Middle frontal gyrus (tissue), 1 donor: ENCODE data around the gene PABPN1L.
"Not testable (repeated sequence)": the region's sequence is repeated elsewhere in the genome, so short reads cannot be mapped to it uniquely, and the experiment has no call there.

ENCODE experiments used
- DNase-seq: peaks from one replicate; pipeline ENCODE4 v3.0.0-alpha.2; 2015; ENCODE audit warnings: low spot score; ENCODE audit errors: extremely low spot score

PABPN1L gene

DNA sequence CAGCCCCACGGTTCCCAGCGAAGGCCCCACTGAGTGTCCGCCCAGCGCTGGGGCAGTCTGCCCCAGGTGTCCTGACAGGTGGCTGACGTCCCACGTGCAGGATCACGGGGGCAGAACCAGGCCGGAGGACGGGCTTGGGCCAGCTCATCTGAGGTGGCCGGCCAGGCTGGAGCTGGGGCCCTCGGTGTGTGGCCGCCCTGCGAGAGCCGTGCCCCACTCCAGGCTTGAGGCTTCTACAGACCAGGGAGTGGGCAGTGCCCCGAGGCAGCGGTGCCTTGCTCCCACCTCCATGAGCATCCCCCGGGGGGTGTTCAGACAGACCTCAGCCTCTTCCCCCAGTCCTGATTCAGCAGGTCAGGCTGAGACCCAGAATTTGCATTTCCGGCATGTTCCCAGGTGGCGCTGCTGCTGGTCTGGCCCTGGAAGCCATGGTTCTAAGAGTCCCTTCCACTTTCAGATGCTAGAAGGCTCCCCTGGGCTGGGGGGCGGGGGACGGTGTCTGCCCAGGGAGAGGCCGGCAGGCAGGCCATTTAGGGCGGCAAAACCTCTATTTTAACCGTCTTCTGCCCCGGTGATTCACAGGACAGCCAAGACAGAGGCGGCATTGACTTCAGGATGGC lies 35.4 kb upstream of the PABPN1L start:
- DNase-seq, result no peak

DNA sequence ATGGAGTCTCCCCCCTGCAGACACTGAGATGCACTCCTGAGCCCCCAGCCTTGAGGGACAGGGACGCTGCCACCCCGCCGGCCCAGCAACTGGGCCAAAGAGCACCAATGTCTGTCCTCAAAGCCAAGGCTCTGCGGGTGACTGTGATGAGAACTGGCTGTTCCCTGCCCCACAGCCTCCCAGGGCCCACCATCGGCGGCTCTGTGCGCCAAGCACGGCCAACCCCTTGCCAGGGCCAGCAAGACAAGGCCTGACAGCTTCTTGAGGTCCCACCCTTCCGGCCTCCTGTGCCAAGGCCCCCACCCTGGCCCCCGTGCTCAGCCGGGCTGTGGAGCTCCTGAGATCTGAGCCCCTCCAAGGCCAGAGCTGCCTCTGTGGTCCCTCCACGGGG lies 34.2 kb upstream of the PABPN1L start:
- DNase-seq, result no peak

DNA sequence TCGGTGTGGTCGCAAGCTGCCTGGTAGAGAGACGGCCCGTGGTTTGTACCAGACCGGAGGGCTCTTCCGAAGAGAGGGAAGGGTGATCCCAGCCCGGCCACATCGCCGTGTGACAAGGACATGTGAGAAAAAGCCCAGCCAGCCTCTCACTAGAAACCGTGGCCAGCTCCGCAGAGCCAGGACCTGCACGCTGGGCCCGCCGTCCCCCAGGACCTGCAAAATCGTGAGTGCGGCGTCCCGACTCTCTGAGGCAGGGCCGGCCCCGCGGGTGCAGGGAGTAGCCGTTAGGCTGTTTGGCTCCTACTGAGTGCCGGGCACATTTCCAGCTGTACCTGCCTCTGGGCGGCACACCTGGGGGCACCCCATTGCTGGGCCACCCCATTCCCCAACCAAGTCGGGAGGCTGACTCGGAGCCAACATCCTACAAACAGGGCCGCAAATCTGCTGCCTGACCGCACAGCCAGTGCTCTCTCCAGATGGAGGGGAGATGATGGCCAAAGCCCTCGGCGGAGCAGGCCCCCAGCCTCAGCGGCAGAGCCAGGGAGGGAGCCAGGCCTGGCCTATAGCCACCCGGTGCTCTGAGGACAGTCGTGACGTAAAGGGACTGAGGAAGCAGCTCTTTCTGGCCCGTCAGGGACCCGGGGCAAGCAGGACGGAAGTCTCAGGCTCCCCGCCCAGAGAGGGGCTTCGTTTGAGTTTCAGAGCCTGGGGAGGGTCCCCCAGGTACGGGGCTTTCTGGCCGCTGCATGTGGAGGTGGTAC lies 33.6 kb upstream of the PABPN1L start:
- DNase-seq, result no peak

DNA sequence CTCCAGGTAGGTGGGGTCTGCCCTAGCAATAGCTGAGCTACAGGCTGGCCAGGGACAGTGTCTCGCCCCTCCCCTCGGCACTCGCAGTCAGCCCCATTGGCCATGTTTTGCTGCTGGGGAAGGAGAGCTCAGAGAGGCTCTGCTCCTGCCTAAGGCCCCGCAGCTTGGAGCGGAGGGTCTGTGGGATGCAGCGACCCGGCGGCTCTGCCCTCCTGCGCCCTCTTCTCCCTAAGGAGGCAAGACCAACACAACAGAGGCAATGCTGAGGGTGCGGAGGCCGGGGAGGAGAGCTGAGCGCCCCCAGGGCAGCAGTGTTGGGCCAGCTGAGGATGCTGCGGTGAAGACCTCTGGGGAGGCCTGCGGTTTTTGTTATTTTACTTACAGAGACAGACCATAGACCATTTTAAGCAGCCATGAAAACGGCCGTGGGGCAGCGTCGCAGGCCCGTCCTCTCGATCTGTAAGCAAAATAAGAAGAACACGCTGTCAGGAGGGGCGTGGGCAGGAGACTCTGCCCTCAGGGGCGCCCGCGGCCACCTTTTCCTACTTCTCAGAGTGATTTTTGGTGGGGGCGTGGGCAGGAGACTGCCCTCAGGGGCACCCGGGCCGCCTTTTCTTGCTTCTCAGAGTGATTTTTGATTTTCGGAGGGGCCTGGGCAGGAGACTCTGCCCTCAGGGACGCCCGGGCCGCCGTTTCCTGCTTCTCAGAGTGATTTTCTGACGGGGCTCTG lies 31.4 kb upstream of the PABPN1L start:
- no peak for DNase-seq

DNA sequence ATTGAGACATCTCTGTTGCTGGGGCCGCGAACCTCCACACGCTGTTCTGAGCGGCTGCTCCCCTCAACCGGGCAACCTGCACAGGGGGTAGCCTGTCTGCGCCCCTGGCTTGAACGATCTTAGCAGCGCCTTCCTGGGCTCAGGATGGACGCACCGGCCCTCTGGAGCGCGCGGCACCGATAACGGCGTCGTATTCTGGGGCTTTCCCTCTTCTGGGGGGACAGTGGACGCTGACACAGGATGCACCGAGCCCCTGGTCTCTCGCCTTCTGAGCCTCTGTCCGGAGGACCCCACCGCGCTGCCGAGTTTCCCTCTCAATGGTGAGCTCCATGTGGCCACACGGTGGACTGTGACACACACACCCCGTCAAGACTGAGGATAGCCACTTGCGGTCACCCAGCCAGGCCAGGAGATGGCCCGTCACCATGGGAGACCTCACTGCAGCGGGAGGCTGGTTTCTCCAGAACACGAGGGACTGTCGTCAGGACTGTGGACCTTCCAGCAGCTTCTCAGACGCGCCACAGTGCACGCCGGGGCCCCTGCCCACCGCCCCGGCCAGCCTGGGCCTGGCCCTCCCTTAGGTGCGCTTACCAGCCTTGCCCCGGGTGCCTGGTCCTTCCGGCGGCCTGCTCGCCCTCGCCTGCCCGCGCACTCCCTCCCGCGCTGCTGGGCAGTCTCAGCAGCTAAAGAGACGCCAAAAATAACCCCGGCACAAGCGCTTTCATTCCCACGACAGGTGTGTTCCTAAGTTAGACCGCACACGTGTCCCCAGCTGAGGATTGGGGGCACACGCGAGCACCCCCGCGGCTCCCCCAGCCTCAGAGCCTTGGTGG lies 30.0 kb upstream of the PABPN1L start:
- no peak for DNase-seq

DNA sequence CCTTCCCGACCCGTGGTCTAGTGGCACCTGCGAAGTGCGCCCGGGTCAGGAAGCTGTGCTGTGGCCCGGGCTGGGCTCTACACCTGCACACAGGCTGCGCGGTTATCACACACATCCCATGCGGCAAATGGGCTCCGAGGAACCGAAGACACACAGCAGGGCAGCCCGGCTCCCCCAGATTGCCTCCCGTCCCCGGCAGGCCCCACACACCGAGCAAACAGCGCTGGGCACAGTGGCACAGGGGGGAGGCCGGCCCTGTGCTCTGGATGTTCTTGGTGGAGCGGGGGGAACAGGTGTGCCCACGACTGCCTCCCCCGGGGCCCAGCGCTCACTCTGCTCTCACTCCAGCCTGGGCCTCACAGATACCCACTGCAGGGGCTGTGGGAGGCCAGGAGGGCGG lies 28.9 kb upstream of the PABPN1L start:
- no peak for DNase-seq

DNA sequence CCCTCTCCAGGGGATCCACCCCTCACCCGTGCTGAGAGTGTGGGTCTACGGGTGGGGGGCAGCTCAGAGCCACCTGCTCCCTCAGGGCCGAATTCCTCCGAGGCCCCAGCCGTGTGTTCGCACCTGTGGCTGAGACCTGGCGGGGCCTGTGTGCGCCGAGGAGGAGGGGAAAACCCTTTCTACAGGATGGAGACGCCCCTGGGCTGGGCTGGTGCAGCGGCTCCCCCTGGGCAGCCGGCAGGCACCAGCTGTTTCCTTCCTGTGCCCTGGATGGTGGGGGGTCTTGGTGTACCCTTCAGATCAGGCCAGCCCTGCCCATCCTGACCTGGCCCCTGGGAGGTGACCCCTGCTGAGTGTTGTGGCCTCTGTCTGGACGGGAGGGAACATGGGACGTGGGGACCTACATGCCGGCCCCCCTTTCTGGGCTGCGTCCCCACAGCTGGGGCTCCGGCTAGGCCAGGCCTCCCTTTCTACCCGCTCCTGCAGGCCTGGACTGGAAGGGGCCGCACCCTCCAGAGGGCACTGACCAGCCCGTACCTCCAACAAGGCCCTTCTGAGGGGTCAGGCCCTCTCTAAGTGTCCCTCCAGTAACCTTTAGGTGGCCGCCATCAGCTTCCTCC lies 28.3 kb upstream of the PABPN1L start:
- no peak for DNase-seq

DNA sequence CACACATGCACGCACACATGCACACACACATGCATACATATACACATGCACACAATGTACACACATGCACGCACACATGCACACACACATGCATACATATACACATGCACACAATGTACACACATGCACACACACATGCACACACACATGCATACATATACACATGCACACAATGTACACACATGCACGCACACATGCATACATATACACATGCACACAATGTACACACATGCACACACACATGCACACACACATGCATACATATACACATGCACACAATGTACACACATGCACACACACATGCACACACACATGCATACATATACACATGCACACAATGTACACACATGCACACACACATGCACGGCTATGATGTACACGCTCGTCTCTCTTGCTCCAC lies 27.8 kb upstream of the PABPN1L start:
- DNase-seq, result not testable (repeated sequence)

DNA sequence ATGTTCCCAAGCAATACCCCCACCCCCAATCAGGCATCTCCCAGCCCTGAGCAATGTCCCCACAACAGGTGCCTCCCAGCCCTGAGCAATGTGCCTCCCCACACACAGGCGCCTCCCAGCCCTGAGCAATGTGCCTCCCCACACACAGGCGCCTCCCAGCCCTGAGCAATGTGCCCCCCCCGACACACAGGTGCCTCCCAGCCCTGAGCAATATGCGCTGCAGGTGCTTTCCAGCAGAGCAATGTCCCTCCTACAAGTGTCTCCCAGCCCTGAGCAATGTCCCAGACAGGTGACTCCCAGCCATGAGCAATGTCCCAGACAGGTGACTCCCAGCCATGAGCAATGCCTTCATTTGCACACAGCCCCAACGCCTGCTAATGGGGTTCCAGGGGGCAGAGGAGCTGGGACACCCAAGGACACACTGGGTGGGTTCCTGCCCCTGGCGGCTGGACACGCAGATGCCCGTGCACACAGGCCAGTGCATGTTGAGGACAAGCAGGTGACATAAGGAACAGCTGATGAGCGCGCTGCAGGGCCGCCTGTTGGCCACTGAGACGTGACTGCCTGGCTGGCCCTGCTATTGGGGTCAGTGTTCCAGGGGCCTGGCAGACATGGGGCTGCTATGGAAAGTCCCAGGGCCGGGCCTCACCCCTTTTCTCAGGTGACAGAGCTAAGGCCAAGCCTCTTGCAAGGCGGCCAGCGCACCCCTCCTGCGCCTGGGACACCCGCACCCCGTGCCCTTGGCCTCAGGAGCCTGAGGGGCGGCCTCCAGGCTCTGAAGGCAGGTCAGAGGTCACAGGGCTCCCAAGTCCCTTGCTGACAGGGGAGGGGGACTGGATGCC lies 26.9 kb upstream of the PABPN1L start:
- no peak for DNase-seq

DNA sequence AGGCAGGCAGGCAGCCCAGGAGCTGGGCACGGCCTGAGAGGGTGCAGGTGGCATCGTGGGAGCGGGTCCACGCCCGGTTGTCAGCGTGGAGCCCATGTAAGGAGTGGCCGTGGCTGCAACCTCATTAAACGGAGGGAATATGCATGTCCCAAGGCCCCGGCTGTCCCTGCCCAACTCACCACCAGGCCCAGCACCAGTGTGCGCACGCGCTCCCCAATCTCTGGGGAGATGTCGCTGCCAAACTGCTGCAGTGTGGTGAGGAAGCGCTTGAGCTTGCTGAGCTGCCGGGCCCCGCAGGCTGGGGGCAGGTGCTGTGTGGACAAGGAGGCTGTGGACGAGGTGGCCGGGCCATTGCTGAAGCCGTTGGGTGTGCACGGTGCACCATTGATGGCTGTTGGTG lies 25.6 kb upstream of the PABPN1L start:
- DNase-seq, result no peak

DNA sequence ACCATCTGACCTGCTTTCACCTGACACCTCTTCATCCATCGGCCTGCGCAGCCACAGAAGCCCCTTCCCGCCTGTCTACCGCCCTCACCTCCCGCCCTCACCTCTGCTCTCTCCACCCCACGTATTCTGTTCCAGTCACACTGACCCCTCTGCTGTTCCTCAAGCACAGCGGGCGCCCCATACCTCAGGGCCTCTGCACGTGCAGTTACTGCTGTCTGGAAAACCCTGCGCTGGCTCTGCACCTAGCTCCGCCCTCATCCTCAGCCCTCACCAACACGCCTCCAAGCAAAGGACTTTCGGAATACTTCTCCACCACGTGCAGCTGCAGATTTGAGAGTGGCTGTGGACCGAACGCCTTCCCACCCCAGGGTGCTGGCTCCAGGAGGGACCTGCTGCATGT lies 24.6 kb upstream of the PABPN1L start:
- no peak for DNase-seq

DNA sequence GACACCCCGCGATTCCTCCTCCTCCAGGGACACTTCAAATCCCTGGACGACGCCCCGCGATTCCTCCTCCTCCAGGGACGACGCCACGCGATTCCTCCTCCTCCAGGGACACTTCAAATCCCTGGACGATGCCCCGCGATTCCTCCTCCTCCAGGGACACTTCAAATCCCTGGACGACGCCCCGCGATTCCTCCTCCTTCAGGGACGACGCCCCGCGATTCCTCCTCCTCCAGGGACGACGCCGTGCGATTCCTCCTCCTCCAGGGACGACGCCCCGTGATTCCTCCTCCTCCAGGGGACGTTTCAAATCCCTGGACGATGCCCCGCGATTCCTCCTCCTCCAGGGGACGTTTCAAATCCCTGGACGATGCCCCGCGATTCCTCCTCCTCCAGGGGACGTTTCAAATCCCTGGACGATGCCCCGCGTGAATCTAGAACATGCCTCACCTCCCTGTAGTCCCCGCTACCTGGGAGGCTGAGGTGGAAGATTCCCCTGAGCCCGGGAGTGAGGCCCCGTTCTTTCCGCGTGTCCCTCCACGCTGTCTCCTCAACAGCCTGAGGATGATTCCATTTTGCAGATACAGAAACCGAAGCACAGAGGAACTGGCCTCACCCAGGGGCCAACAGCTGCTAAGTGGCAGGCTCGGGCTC lies 23.4 kb upstream of the PABPN1L start:
- DNase-seq, result not testable (repeated sequence)

DNA sequence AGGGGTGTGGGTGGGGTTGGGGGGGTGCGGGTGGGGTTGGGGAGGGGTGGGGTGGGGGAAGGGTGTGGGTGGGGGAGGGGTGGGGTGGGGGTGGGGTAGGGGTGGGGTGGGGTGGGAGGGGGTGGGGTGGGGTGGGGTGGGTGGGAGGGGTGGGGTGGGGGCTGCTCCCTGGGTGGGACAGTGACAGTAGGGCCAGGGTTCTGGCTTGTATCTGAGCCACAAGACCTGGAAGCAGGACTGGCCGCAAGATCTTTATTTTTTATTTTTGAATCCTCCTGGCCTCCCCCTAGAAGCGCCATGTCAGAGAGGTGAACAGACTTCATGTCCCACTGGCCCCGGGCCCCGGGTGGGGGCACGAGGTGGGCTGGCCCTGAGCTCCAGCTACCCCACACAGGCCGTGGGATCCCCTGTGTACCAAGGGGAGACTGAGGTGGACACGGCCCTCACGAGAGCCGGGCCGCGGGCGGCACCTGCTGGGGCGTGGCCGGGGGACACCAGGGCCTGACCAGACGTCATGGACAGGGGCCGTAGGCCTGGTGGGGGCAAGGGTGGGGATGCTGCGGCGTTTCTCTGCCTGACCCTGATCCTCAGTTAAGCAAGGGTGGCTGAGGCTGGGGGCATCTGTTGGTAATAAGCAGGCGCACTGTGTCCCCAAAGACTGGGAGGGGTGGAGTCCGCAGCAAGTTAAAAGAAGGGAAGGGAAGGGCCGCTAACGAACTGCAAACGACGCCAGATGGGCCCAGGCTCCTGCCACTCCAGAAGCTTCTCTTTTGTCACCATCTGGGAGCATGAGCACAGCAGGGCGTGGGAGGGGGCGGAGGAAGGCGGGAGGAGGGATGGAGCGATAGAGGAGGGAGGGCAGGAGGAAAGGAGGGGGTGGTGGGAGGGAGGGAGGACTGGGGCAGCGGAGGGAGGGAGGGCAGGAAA lies 22.3 kb upstream of the PABPN1L start:
- DNase-seq, result no peak

DNA sequence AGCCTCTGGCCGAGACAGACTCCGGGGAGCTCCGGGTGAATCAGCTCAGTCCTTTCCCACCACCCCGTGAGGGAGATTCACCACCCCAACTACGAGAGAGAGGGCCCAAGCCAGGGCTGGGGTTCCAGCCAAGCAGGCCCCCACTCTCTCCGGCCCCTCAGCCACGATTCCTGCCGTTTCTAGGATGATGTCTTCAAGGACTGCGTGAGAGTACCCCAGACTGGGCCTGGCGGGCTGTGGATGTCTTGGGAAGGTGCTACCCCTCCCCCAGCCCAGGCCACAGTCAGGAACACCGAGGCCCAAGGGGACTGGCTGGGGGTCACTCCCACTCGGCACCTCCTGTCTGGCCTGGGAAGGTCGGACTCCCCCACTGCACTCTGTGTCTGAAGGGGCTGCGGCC lies 21.6 kb upstream of the PABPN1L start:
- no peak for DNase-seq

DNA sequence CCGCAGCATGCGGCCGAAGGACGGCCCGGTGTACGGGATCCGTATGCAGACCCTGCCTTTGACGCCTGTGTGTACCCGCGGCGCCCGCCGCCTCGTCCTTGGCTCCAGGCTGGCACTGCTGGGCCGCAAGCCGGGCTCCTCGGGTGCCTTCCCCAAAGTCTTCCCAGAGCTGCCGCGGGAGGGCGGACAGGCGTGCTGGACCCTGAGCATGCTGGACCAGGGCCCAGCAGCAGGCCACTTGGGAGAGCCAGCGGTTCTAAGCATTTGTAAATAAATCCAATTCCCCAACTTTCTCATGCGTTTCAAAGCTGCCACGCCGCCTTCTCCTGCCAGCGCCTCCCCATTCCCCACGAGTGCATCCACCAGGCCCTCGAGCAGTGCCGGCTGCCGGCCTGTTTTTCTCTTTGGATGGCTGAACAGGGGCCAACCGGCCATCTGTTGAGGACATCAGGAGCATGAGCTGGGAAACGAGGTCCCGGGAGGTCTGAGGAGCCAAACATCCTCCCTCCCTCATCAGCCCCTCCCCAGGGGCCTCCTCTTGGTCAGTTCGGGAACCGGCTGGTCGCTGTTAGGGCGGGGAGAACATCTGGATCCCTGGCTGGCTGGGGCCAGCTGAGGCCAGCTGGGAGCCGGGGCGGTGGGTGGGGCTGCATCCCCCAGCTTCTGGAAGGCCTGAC lies 20.5 kb upstream of the PABPN1L start:
- no peak for DNase-seq

DNA sequence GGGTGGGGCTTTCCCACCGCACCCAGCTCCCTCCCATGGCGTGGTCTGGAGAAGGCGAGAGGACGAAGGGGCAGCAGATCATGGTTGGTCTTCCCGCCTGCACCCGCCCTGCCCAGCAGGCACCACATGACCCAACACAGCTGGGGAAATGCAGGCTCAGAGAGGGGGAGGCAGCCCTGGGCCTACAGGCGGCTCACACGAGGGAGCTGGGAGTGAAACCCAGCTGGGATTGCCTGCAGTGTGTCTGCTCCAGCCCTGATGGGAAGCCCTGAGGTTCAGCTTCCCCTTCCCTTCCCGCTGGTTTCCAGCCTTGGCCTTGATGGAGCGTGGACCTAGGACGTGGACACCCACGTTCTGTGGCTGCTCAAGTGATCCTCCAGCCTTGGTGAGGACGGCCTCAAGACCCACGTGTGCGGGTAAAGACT lies 20.0 kb upstream of the PABPN1L start:
- no peak for DNase-seq

DNA sequence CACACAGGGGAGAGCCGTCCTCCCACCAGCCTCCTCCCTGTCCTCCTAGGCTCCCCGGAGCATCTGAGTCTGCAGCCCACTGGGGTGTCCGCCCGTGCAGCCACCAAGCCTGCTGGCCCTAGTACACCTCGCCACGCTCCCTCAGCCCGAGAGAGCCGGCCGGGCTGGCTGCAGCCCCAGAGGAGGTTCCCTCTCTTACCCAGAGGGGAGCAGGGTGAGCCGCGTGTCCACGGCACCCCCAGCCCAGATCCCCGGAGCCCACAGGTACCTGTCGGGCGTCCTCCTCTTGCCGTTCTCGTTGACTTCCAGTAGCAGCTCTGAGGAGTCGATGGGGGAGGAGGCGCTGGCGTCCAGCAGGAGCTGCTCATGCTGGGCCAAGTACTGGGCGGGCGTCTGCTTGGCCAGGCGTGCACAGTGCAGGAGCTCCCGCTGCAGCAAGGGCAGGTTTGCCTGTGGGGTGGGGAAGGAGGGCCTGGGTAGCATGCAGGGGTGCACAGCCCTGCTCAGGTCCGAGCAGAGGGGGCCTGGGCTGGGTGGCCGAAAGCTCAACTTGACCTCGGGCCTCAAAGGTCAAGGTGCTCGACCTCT lies 19.3 kb upstream of the PABPN1L start:
- DNase-seq, result no peak
